Bronchial epithelial cell (primary cell): ENCODE measurements around the gene TSPEAR. TPM values are rescaled to one million over a fixed set of nuclear protein-coding genes. Genes with fewer than 3 reads are reported as not detected.

ENCODE experiments used
- DNase-seq: peaks from one replicate; pipeline ENCODE4 v3.0.0-alpha.2; 2010; ENCODE audit warnings: low read depth
- FAIRE-seq: peaks from 2 replicates; lab custom pipeline; 2011; peaks lifted over from hg19 to GRCh38; lab: Jason Lieb, UNC
- H3K27me3 ChIP-seq: 2 replicates; pipeline ENCODE4 v1.5.1; 2011; ENCODE audit warnings: low read length; ENCODE audit not compliant: control insufficient read depth, insufficient read depth
- H3K36me3 ChIP-seq: 2 replicates; pipeline ENCODE4 v1.5.1; 2011; ENCODE audit warnings: low read length; ENCODE audit not compliant: control insufficient read depth, insufficient read depth
- H3K4me3 ChIP-seq: 2 replicates; pipeline ENCODE4 v1.5.1; 2011; ENCODE audit warnings: mild to moderate bottlenecking, low read depth, low read length, control low read depth
- CTCF ChIP-seq: IDR thresholded peaks from 2 replicates; pipeline ENCODE4 v1.5.1; 2011; ENCODE audit warnings: mild to moderate bottlenecking, moderate library complexity, low read length, control low read depth, inconsistent platforms; ENCODE audit not compliant: insufficient read depth, severe bottlenecking
- total RNA-seq: library from RNA; depleted of rRNA; stranded (reverse); fragments of >200 nt; gene quantifications from 2 replicates; pipeline ENCODE4 v1.2.1, GENCODE V29; 2014

The TSPEAR gene
- total RNA-seq, 1 donor from 2014 or later: not detected

- H3K36me3 ChIP-seq: no peaks in the 10 kb centered on the region
- no peak for TF ChIP-seq CTCF
- H3K4me3 ChIP-seq: no peak overlapping the region
- FAIRE-seq (peak; percentile 43), DNase-seq (no peak)
- no peaks in the 10 kb centered on the region for H3K27me3 ChIP-seq
Measured at GRCh38 chr21:44571844-44572782, 139.3 kb downstream of the TSPEAR start.

DNA sequence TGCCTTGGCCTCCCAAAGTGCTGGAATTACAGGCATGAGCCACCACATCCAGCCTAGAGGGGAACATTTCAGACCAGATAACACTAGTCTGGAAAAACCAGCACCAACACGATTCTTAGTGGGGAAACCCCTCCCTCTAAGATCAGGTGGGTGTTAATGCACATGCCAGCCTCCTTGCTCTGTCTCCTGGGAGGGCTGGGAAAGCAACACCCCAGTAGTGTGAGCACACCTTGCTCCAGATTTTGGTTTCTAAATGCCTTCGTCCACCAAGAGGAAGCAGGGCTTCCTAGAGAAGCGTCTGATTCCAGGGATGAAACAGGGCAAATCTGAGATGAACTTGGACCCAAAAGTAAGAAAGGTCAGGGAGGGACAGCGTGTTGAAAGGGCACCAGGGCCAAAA lies 140.1 kb downstream of the TSPEAR start:
- TF ChIP-seq CTCF: no peak
- DNase-seq (no peak), FAIRE-seq (no peak)
- H3K36me3 ChIP-seq: no peaks in the 10 kb centered on the region
- no peaks in the 10 kb centered on the region for H3K27me3 ChIP-seq
- H3K4me3 ChIP-seq: no peak overlapping the region

DNA sequence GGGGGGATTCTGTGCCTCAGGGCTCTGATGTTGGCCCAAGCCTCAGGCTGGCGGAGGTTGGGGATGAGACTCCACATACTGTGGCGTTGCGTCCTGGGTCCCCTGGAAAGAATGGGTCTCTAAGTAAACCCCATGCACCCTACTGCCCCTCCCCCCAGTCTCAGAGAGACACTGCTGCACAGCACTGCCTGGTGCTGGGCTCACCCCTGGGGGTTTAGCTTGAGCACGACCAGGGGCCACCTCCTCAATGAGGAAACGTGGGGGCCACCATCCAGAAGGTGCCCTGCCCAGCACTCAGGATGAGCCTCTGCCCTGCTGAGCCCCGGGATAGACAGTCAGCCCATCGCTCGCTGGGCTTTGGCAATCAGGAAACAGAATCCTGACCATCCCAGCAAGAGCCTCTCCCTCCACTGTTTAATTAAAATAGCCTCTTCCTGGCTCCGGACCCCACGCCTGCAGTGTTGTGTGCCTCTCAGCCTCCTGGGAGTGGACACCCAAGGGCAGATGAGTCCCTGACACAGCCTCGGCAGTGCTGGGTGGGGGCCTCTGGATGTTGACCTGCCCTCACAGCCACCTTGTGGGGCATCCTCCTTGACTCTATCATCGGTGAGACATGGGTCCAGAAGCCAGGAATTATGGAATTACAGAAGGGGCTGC lies 141.4 kb downstream of the TSPEAR start:
- H3K27me3 ChIP-seq: no peaks in the 10 kb centered on the region
- no peak for FAIRE-seq
- H3K36me3 ChIP-seq: no peaks in the 10 kb centered on the region
- no peak overlapping the region for H3K4me3 ChIP-seq
- no peak for DNase-seq
- TF ChIP-seq CTCF: no peak

GRCh38 chr21:44568667-44569556 lies 142.5 kb downstream of the TSPEAR start:
- Histone ChIP-seq H3K27me3 (no peaks in the 10 kb centered on the region), H3K4me3 (no peak overlapping the region), H3K36me3 (no peaks in the 10 kb centered on the region)
- DNase-seq (no peak), FAIRE-seq (no peak)
- TF ChIP-seq CTCF: no peak

GRCh38 chr21:44568261-44568660 lies 143.1 kb downstream of the TSPEAR start:
- H3K27me3 ChIP-seq: no peaks in the 10 kb centered on the region

More at GRCh38 chr21:44568261-44568660, 143.1 kb downstream of the TSPEAR start:
- Histone ChIP-seq H3K36me3 (no peaks in the 10 kb centered on the region), H3K4me3 (no peak overlapping the region)
- FAIRE-seq (no peak), DNase-seq (no peak)
- no peak for TF ChIP-seq CTCF
